ENCODE data around the gene WWOX. TPM values are rescaled to one million over a fixed set of nuclear protein-coding genes. Genes with fewer than 3 reads are reported as not detected.

The WWOX gene
- total RNA-seq, 3 donors from 2014 or later (not counting 1 experiment from before 2014, with no cell fraction given), result 21.0 to 29.8 (median 27.0) TPM

- H3K4me1 Mint-ChIP-seq, result peaks cover 14 to 25% of the 10 kb centered on the region in 2 donors
- Histone ChIP-seq H3K9me3 (ENCODE audit: control insufficient read depth, insufficient read depth, low read length) (peaks cover 3% of the 10 kb centered on the region), H3K36me3 (ENCODE audit: control insufficient read depth, insufficient read depth, low read length) (no peaks in the 10 kb centered on the region), H3K4me3 (ENCODE audit: low read length) (no peak overlapping the region), H3K4me1 (ENCODE audit: control insufficient read depth, insufficient read depth, low read length) (no peaks in the 10 kb centered on the region), H3K27ac (ENCODE audit: low read length) (no peak overlapping the region), H3K27me3 (ENCODE audit: control insufficient read depth, insufficient read depth, low read length) (no peaks in the 10 kb centered on the region)
- H3K27ac Mint-ChIP-seq, result no peak overlapping the region
- H3K27me3 Mint-ChIP-seq (ENCODE audit: low read depth in 2 of 2), result no peaks in the 10 kb centered on the region
- intact Hi-C loops (cut with micrococcal nuclease), result no loop called here
- no peak for ATAC-seq
- H3K9me3 Mint-ChIP-seq, result no peaks in the 10 kb centered on the region
- TF ChIP-seq CTCF (IDR thresholded peaks at IDR 0.05), result no peak
- no peak for DNase-seq
- H3K4me3 Mint-ChIP-seq, result no peak overlapping the region
- 80% methylated on average over 4 of the region's 4 CpGs for WGBS (ENCODE audit: insufficient coverage)
- H3K36me3 Mint-ChIP-seq, result no peaks in the 10 kb centered on the region
These were observed 80.2 kb downstream of the WWOX start for GRCh38 chr16:78179666-78180065.

GRCh38 chr16:78180349-78180748 lies 80.9 kb downstream of the WWOX start:
- H3K9me3 ChIP-seq (ENCODE audit: control insufficient read depth, insufficient read depth, low read length), result peaks cover 2% of the 10 kb centered on the region
- H3K4me1 ChIP-seq (ENCODE audit: control insufficient read depth, insufficient read depth, low read length), result no peaks in the 10 kb centered on the region
- H3K4me3 Mint-ChIP-seq, result no peak overlapping the region
- no peaks in the 10 kb centered on the region for H3K36me3 Mint-ChIP-seq
- H3K27ac Mint-ChIP-seq, result no peak overlapping the region
- no peaks in the 10 kb centered on the region for H3K27me3 ChIP-seq (ENCODE audit: control insufficient read depth, insufficient read depth, low read length)
- peaks cover 14 to 25% of the 10 kb centered on the region in 2 donors for H3K4me1 Mint-ChIP-seq
- no peak for TF ChIP-seq CTCF (IDR thresholded peaks at IDR 0.05)
- intact Hi-C loops (cut with micrococcal nuclease), result no loop called here
- DNase-seq, result no peak
- no peak overlapping the region for H3K4me3 ChIP-seq (ENCODE audit: low read length)
- no peaks in the 10 kb centered on the region for H3K27me3 Mint-ChIP-seq (ENCODE audit: low read depth in 2 of 2)
- 86% methylated on average over 4 of the region's 4 CpGs for WGBS (ENCODE audit: insufficient coverage)
- no peak overlapping the region for H3K27ac ChIP-seq (ENCODE audit: low read length)
- no peaks in the 10 kb centered on the region for H3K9me3 Mint-ChIP-seq
- H3K36me3 ChIP-seq (ENCODE audit: control insufficient read depth, insufficient read depth, low read length), result no peaks in the 10 kb centered on the region
- ATAC-seq, result peak in 1 of 3 donors; percentile 18

GRCh38 chr16:78183437-78184237 lies 84.2 kb downstream of the WWOX start:
- Mint-ChIP-seq H3K27ac (no peak overlapping the region), H3K36me3 (no peaks in the 10 kb centered on the region), H3K4me3 (no peak overlapping the region), H3K27me3 (ENCODE audit: low read depth in 2 of 2) (no peaks in the 10 kb centered on the region), H3K4me1 (peaks cover 0 to 11% of the 10 kb centered on the region in 2 donors), H3K9me3 (no peaks in the 10 kb centered on the region)
- Histone ChIP-seq H3K36me3 (ENCODE audit: control insufficient read depth, insufficient read depth, low read length) (no peaks in the 10 kb centered on the region), H3K27ac (ENCODE audit: low read length) (no peak overlapping the region), H3K4me1 (ENCODE audit: control insufficient read depth, insufficient read depth, low read length) (no peaks in the 10 kb centered on the region), H3K9me3 (ENCODE audit: control insufficient read depth, insufficient read depth, low read length) (no peaks in the 10 kb centered on the region), H3K27me3 (ENCODE audit: control insufficient read depth, insufficient read depth, low read length) (no peaks in the 10 kb centered on the region), H3K4me3 (ENCODE audit: low read length) (no peak overlapping the region)
- TF ChIP-seq CTCF (IDR thresholded peaks at IDR 0.05), result no peak
- intact Hi-C loops (cut with micrococcal nuclease), result no loop called here
- no peak for DNase-seq
- WGBS (ENCODE audit: insufficient coverage), result 95% methylated on average over 14 of the region's 15 CpGs
- no peak for ATAC-seq

Data from natural killer cell (primary cell).